MCF 10A (cell line): ENCODE results near the gene SETD3. TPM values are rescaled to one million over a fixed set of nuclear protein-coding genes. Genes with fewer than 3 reads are reported as not detected.
"Not testable (repeated sequence)": the region's sequence is repeated elsewhere in the genome, so short reads cannot be mapped to it uniquely, and the experiment has no call there.

ENCODE experiments used
- BruUV-seq: library from RNA; stranded (reverse); fragments of 400-500 nt; replicated peaks from 2 replicates; lab custom pipeline; 2021; lab: Mats Ljungman, UMichigan
- CTCF ChIA-PET: fragments of 300-600 bp; sonication (Branson Sonifier 250); formaldehyde crosslinking; extraction: SDS; loops from one replicate; lab custom pipeline; 2021; ENCODE audit warnings: antibody characterized with exemption, inconsistent platforms; lab: Yijun Ruan, JAX
- POLR2A ChIA-PET: fragments of 300-600, 350-650 bp; sonication (Branson Sonifier 250); formaldehyde crosslinking; extraction: SDS; loops from one replicate; lab custom pipeline; 2020; ENCODE audit warnings: antibody characterized with exemption, inconsistent platforms; lab: Yijun Ruan, JAX
- DNase-seq: peaks from one replicate; pipeline ENCODE4 v3.0.0-alpha.2; 2018; ENCODE audit not compliant: unreplicated experiment
- H3K27ac Mint-ChIP-seq: one replicate; pipeline ENCODE4 v1.8.0; 2022; ENCODE audit warnings: mild to moderate bottlenecking, low read depth, mixed read lengths; ENCODE audit not compliant: unreplicated experiment
- H3K27me3 Mint-ChIP-seq: one replicate; pipeline ENCODE4 v1.8.0; 2022; ENCODE audit warnings: mixed read lengths; ENCODE audit not compliant: insufficient read depth, unreplicated experiment
- H3K36me3 Mint-ChIP-seq: one replicate; pipeline ENCODE4 v1.8.0; 2022; ENCODE audit warnings: mild to moderate bottlenecking, moderate library complexity, mixed read lengths; ENCODE audit not compliant: insufficient read depth, unreplicated experiment
- H3K4me1 Mint-ChIP-seq: one replicate; pipeline ENCODE4 v1.8.0; 2022; ENCODE audit warnings: mixed read lengths; ENCODE audit not compliant: insufficient read depth, unreplicated experiment
- H3K4me3 Mint-ChIP-seq: one replicate; pipeline ENCODE4 v1.8.0; 2022; ENCODE audit warnings: mild to moderate bottlenecking, moderate library complexity, mixed read lengths; ENCODE audit not compliant: unreplicated experiment
- H3K9me3 Mint-ChIP-seq: one replicate; pipeline ENCODE4 v1.8.0; 2022; ENCODE audit warnings: mixed read lengths; ENCODE audit not compliant: unreplicated experiment
- intact Hi-C: fragments of 100-400 bp; cut with micrococcal nuclease; formaldehyde crosslinking; loops from 2 replicates; pipeline ENCODE4 v1.14.1; 2022
- total RNA-seq: library from RNA; stranded (reverse); gene quantifications from 2 replicates; pipeline ENCODE4 v1.2.3, GENCODE V29; 2022
- TF ChIP-seq, protein P1 (sequence below): fragments of 200-600 bp; IDR thresholded peaks from one replicate; pipeline ENCODE4 v1.8.0; 2022; ENCODE audit warnings: antibody characterized with exemption, mild to moderate bottlenecking; ENCODE audit not compliant: unreplicated experiment

Gene SETD3
- total RNA-seq, 1 experiment from 2014 or later, result 50.6 TPM

DNA sequence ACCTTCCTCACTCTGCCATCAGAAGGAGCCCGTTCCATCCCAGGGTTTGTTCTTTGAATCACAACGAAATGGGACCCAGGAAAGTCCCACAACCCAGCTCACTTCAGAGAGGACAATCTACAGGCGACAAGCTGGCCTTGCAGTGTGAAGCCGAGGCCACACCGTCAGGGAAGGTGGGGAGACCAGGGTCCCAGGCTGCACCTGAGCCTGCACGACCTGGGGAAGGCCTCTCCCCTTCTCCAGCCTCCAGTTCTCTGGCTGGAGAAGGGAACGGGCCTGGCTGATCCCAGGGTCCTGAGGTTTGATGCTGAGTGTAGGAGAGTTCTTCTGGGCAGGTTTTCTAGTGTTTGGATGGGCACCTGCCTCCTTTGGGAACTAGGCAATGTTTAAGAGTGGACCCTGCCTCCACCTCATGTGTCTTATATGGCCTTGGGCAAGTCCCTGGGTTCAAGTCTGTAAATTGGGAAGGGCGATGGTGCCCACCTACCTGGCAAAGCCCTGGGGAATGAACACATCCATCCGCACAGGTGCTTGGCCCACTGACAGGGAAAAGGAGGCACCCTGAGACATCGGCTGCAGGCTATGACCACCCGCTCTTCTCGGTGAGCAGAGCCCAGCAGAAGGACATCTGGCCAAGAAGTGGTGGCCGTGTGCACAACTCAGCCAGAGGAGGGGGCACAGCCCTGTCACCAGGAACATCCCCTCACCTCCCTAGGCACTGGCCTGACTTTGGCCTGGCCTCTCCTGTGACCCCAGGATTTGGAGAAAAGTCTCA lies 130.8 kb downstream of the SETD3 start:
- ChIA-PET POLR2A (no interaction called here), CTCF (interaction anchor here (0.5 kb wide), 1 partner anchor 1201 kb away, joined by 3 read pairs; no protein-coding TSS in a partner anchor)
- no peak overlapping the region for H3K27ac Mint-ChIP-seq
- no peaks in the 10 kb centered on the region for H3K36me3 Mint-ChIP-seq
- peaks cover 31% of the 10 kb centered on the region for H3K27me3 Mint-ChIP-seq
- TF ChIP-seq, protein P1, sequence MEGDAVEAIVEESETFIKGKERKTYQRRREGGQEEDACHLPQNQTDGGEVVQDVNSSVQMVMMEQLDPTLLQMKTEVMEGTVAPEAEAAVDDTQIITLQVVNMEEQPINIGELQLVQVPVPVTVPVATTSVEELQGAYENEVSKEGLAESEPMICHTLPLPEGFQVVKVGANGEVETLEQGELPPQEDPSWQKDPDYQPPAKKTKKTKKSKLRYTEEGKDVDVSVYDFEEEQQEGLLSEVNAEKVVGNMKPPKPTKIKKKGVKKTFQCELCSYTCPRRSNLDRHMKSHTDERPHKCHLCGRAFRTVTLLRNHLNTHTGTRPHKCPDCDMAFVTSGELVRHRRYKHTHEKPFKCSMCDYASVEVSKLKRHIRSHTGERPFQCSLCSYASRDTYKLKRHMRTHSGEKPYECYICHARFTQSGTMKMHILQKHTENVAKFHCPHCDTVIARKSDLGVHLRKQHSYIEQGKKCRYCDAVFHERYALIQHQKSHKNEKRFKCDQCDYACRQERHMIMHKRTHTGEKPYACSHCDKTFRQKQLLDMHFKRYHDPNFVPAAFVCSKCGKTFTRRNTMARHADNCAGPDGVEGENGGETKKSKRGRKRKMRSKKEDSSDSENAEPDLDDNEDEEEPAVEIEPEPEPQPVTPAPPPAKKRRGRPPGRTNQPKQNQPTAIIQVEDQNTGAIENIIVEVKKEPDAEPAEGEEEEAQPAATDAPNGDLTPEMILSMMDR, result no peak
- intact Hi-C loops, result no loop called here
- H3K4me1 Mint-ChIP-seq, result no peaks in the 10 kb centered on the region
- no peak overlapping the region for H3K4me3 Mint-ChIP-seq
- no TSS peak for BruUV-seq
- no peak for DNase-seq
- H3K9me3 Mint-ChIP-seq, result no peaks in the 10 kb centered on the region

GRCh38 chr14:99348816-99349614 lies 131.6 kb downstream of the SETD3 start:
- POLR2A ChIA-PET, result interaction anchor here (0.6 kb wide), 1 partner anchor 49 kb away, joined by 3 read pairs; no protein-coding TSS in a partner anchor
- no peaks in the 10 kb centered on the region for H3K9me3 Mint-ChIP-seq
- CTCF ChIA-PET, result interaction anchor here (0.5 kb wide), 1 partner anchor 1200 kb away, joined by 3 read pairs; no protein-coding TSS in a partner anchor
- no TSS peak for BruUV-seq
- no peak for DNase-seq
- no peaks in the 10 kb centered on the region for H3K36me3 Mint-ChIP-seq
- TF ChIP-seq, protein P1, result no peak
- no peak overlapping the region for H3K4me3 Mint-ChIP-seq
- intact Hi-C loops, result no loop called here
- peaks cover 31% of the 10 kb centered on the region for H3K27me3 Mint-ChIP-seq
- no peak overlapping the region for H3K27ac Mint-ChIP-seq
- H3K4me1 Mint-ChIP-seq, result no peaks in the 10 kb centered on the region

DNA sequence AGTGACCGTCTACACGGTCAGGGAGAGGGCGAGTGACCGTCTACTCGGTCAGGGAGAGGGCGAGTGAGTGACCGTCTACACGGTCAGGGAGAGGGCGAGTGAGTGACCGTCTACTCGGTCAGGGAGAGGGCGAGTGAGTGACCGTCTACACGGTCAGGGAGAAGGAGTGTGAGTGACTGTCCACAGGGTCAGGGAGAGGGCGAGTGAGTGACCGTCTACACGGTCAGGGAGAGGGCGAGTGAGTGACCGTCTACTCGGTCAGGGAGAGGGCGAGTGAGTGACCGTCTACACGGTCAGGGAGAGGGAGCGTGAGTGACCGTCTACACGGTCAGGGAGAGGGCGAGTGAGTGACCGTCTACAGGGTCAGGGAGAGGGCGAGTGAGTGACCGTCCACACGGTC lies 132.4 kb downstream of the SETD3 start:
- H3K4me1 Mint-ChIP-seq, H3K36me3 Mint-ChIP-seq, intact Hi-C loops, H3K4me3 Mint-ChIP-seq, DNase-seq, CTCF ChIA-PET, BruUV-seq, H3K9me3 Mint-ChIP-seq, H3K27ac Mint-ChIP-seq, POLR2A ChIA-PET: not testable (repeated sequence)
- H3K27me3 Mint-ChIP-seq, result peaks cover 37% of the 10 kb centered on the region

Other genes starting within 250 kb of the SETD3 start
- 0.84 and 1.4 TPM in 2 replicates for gene BCL11B, start 208.7 kb downstream of the SETD3 start, total RNA-seq
- gene CCNK, start 550 bp upstream of the SETD3 start, total RNA-seq, result 70.4 and 87.7 TPM in 2 replicates
- gene CCDC85C, start 123.3 kb upstream of the SETD3 start, total RNA-seq, result 19.1 and 29.9 TPM in 2 replicates
- gene HHIPL1, start 164.3 kb upstream of the SETD3 start, total RNA-seq, result 0.10 TPM in 1 of 2 replicates, not detected in the other
- gene CYP46A1, start 203.4 kb upstream of the SETD3 start, total RNA-seq, result 0.20 and 0.30 TPM in 2 replicates